NCI-H774 (cell line): ENCODE measurements around the gene CHRM4.

Source experiments
- DNase-seq: peaks from one replicate; lab custom pipeline; 2025; lab: John Stamatoyannopoulos, UW

CHRM4 gene

DNA sequence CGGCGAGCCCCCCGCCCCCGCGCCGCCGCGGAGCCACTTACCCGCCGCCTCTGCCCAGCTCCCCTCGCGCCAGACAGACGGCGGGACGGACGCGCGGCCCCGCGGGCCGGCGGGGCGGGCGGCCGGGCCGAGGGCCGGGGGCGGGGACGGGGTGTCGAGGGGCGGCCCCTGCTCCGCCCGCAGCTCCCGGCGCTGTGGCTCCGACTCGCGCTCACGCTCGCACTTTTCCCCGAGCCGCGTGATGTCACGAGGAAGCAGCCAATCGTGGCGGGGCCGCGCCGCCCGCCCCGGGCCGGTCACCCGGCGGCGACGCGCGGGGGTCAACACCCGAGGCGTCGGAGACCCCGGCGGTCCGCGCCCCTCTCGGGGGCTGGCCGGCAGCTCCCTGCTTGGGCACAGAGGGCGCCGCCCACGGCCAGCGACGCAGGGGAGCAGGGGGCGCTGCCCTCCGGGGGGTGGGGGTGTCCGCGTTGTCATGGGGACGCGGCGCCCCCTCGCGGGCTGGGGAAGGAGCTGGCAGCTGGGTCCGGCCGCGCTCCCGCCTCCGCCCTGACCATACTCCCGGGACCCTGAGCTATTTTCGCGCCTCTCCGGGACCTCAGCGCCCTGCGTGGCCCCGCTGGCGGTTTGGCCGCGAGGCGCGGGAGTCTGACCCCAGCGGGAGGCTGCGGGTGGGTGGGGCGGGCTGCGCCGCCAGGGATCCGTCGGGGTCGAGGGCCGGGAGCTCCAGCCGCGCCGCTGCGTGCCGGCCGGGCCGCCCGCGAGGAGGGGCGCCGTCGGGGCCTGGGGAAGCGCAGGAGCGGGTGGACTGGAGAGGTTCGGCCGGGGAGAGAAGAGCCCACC, at the start of gene CHRM4:
Gene CHRM4, minus strand, starts transcription at position 199 of the 843 bp plus-strand sequence. CDS start 5,219 bp downstream, outside the sequence.
- peak; percentile 86 for DNase-seq

DNA sequence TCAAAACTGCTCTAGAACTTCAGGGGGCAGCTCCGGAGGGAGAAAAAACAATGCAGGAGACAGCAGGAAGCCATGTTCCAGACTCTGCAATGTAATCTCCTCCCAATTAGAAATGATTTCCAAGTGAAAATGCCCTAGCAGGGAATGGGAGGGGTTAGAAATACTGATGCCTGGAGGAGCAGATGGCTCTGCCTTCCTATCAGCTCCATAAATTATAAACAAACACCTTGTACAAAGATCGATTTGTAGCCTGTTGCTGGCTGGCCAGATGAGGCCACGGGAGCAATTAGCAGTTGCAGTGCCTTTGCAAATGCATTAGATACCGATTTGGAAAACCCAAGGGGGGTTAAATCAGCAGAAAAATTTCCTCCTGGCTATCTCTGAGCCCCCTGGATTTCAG, 46.6 kb upstream of the CHRM4 start:
- no peak for DNase-seq

DNA sequence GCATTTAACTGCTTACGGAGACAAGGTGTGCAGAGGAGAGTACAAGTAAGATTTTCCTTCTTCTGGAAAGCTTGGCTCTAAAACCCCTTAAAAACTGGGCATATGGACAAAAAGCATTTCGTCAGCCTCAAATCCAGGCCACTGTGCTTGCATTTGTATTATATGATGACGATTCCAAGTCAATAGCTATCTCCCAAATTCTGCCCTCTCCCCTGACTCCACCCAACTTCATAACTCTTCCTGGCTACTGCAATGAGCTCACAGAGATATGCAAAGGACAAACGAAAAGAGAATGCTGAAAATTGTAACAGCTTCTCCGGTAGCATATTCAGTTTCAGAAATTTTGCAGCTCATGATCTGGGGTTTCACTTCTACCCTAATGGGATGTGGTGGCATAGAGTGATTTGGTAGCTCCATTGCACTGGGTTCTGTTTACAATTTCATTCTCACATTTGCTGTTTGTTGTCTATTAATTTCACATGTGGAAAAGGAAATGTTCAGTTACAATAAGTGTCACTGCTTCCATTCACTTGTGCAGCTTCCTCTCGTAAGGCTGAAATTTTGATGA, 45.6 kb upstream of the CHRM4 start:
- no peak for DNase-seq

DNA sequence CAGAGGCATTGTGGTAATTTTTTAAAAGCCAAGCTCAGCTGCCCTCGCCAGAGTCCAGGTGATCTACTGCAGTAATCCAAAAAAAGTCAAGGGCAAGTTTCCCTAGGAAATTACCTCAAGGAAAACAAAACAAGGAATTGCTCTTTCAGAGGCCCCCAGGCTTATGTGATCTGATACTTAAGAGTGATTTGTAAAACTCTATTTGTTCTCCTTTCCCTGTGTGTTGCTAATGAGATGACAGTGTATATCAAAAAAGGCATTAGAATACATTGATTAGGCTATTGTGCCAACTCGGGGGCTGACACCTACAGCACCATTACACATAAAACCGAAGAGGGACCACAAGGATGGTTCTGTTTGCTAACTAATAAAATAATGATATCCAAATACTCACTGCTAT, 44.5 kb upstream of the CHRM4 start:
- DNase-seq: no peak

DNA sequence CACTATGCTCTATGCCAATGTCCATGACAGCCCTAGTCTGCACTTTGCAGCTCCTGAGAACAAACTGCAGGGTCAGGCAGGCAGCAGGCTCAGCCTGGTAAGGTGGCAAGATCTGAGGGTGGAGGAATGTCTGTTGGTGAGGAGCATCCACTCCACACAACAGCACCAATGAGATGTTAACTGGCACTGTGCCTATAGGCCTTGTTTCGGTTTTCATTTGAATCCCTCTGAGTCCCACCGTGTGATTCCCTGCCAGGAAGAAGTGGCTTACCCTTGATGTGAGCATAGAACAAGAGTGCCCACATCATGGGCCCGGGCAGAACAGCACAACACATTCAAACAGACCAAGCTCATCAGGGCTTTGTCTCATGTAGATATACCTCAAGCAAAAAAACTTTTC, 44.1 kb upstream of the CHRM4 start:
- no peak for DNase-seq

DNA sequence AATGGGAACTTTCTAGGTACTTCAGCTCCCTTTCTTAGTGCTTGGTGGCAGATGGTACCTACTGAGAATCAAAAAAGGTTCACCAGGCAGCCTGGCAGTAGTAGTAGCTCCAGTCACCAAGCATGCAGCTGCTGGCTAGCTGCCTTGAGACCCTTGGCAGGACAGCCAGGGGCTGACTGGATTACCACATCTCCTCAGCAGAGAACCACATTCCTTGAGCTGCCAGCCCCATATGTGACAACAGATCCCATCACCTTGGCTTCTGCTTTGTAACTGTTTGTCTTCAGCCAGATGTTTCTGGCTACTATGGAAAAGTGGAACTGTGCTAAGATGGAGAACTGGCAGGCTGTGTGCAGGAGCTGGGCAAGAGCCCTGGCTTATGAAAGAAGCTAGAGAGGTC, 39.6 kb upstream of the CHRM4 start:
- no peak for DNase-seq

DNA sequence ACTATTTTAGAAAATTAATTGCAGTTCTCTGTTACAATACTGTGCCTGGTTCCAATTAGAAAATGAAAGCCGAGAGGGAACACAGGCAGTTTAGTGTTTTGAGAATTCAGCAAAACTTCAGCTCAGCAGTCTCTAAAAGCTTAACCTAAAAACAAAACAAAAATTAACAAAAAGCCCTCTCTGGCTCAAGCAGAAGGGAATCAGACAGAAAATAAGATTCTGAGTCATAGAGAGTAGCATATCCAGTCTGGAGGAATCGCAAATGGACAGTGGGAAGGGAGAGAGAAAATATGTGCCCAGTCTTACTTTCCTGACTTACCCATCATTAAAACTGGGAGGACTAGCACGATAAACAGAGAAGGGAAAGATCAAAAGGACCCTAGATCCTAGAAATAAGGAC, 38.1 kb upstream of the CHRM4 start:
- DNase-seq: no peak

DNA sequence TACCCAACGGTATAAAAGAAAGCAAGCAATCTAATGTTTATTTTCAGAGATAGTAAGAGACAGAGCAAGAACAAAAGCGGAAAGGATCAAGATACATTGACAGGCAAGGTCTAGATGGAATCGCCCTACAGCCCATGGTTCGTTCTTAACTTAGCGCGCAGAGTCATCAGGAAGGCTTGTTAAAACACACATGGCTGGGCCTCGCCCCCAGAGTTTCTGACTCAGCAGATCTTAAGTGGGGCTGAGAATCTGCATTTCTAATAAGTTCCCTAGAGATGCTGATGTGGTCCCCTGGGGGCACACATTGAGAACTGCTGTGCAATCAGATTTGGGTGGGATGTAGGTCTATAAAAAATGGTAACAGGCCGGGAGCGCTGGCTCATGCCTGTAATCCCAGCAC, 35.8 kb upstream of the CHRM4 start:
- DNase-seq: no peak

DNA sequence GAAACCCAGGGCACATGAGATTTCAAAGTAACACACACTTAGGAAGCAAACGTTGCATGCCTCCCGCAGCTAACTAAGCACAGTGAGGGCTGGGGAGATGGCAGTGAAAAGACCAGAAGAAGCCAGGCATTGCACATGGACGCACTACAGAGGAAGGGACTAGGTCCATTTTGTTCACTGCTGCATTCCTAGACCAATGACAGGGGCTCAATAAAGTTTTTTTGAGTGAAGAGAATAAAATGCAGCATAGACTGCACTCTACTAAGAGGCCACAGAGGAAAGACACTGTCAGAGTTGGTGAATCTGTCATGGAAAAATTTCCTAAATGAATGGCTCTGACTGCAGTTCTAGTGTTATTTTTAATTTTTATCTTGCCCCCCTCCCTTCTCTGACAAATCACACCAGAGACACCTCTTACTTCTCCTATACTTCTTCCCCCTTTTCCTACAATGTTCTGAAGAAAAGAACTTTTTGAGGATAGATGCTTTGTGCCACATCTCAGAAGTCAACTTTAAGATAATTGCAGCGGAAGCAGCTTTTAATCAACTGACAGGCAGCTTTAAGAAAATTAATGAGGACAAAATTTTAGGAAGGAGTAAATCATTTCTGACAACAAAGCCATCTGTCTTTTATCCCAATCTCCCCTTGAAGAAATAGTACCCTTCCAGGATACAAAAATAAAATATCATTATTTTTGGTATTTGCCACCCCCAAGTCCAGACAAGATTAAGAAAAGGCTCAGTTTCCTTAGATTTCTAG, 34.8 kb upstream of the CHRM4 start:
- DNase-seq: no peak

DNA sequence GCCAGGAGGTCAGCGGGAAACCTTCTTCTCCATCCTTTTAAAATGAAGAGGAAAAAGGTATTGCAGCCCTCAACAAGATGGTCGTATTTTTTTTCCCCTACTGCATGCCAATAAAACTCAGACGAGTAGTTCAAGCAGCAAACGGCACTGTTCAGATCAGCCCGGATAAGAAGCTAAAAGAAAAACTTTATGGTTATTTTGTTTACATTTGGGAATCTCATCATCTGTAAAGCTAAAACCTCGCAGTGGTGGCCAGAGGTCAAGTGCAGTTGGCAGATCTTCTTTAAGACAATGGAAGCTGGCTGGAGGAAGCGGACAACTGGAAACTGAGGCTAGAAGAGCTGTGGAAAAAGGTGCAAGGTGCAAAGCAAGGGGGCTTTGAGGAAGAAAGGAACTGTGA, 31.0 kb upstream of the CHRM4 start:
- no peak for DNase-seq

DNA sequence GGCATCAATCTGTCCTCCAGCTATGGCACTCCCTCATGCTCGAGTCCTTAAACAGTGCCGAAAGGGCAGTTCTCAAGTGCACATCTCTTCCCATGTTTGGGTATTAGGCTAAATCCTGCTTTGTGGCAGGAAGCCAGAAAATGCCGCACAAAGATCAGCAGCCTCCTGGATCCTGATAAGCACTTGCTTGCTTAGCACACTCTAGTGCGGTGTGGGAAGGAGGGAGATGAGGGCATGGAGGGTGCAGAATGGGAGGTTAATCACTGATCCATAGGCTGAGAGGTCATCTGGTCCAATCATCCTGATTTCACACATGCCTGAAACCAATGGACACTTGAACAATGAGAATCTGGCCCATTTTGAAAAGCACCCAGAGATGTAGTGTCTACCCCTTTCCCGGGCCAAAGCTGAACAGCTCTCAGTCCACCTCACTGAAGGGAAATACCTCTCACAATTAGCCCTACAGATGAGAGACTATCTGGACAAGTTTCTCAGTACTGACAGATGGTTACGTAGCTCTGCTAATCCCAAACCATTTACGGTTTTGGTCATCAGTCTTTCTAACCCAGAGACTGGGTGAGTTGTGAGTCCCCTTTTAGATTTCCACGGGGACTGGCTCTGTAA, 29.8 kb upstream of the CHRM4 start:
- no peak for DNase-seq

DNA sequence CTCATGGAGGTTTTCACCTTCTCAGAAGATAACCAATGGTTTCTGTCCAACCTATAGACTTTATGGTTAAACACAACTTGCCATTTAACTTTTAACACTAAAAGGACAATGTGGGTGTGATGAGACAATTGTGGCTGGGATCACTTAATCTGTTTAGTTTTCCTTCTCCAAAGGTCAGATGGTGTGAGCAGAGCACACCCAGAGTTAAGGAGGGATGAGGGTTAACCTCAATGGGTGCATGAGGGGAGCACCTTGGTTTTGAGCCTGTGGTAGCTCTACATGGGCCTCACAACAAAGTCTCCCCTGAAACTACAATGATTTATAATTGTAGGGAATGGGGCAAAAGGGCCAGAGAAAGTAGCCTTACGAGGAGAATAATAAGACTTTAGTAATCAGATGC, 28.9 kb upstream of the CHRM4 start:
- no peak for DNase-seq

DNA sequence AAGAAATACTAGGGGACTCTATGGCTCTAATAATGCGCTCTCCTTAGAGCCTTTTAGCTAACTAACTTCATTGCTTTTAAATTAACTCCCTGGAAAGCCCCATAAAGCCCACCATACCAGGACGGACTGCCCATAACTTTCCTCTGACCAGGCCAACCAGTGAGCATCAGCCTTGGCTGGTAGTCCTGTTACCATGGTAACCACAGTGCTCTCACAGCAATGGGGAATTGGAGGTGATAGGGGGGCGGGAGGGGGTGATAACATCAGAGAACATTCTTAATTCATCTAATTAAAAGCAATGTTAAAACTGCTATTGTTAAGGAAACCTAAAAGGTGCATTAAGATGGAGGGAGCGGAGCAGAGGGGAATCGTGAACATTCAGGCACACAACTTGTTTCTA, 27.2 kb upstream of the CHRM4 start:
- DNase-seq: no peak

DNA sequence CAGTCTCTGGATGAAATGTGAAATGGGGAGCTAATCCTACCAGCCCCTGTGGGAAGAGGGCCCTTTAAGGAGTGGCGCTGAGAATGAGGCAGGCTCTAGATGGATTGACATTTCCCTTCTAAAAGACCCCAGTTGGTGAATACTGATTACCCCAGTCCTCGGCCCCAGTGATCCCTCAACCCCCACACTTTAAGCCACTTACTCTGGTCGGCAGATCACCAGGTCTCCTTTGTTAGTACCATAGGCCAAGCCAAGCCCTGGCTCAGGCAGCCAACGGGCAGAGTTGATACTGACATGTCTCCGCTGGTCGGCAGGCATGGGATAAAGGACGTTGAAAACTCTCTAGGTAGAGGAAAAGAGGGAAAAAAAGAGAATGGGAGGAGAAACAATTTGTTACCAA, 26.1 kb upstream of the CHRM4 start:
- DNase-seq: no peak

DNA sequence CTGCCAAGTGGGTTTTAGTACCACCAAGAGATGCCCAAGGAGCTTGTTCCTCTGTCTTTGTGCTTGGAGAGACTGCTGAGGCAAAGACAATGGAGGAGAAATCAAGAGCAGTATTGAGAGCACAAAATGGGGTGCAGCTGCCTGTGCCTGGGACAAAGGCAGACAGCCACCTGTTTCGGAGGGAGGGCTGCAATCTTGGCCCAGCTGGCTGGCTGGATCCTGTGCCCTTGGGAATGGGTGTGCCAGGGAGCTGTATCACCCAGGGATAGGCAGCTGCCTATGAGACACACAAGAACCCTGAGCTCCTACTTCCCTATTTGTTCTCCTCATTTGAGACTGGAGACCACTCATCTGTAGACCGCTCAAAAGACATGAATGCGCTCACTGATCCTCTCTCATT, 23.3 kb upstream of the CHRM4 start:
- DNase-seq: no peak

DNA sequence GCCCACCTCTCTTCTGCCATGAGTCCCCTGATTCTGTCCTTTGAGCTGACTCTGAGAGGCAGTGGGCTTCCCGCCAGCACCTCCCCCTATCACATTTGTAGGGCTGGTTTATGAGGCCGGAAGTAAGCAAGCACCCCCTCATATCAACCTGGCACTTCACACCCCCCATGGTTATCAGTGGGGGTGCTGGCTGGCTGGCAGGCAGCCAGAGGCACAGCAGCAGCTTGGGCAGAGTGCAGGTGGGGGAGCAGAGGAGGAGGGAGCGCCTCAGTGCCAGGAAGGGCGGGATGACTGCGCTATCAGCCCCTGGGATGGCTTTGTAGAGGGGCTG, 22.9 kb upstream of the CHRM4 start:
- peak; percentile 43 for DNase-seq

DNA sequence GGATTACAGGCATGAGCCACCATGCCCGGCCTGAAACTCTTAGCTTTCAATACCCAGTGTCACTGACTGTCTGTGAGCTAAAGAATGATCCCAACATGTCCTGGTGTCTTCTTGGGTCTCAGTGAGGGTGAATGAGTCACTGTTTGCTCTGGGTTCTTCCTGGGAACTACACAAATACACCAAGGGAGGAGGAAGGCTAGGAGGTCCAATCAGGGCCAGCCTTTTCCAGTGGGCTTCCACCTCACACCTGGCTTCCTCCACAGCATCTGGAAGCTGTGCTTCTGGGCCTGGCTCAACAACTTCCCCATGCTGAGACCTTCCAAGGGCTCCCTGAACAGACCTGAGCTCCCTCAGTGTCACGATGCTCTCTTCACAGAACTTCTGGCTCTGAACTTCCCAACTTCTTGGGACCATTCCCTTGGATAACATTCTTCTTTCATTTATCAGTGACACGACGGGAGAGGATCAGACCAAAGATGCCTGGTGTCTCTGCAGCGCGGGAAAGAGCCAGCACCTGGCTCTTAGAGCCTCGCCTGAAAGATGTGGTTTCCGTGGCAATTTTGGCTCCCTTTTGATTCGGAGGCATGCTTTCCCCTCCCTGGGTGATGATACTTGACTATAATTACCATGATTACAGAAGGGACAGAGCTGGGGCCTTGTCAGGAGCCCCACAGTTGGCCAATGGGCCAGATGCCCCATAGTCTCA, 22.3 kb upstream of the CHRM4 start:
- DNase-seq: peak; percentile 43

DNA sequence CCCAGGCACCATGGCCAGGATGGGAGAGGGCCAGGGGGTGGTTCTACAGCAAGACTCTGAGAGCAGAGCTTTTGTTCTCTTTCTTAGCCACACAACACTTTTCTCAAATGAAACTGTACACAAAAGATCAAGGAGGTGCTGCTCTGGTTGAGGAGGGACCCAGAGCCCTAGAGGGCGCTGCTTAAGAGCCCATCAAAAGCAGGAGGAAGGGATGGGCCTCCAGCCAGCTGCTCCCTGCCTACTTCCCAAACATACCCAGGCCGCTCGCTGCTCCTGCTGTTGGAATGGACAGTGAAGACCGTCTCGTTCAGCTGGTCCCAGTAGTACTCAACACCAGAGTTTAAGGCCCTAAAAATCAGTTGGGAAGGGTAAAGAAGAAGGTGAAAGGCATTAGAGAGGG, 18.4 kb upstream of the CHRM4 start:
- DNase-seq: no peak

DNA sequence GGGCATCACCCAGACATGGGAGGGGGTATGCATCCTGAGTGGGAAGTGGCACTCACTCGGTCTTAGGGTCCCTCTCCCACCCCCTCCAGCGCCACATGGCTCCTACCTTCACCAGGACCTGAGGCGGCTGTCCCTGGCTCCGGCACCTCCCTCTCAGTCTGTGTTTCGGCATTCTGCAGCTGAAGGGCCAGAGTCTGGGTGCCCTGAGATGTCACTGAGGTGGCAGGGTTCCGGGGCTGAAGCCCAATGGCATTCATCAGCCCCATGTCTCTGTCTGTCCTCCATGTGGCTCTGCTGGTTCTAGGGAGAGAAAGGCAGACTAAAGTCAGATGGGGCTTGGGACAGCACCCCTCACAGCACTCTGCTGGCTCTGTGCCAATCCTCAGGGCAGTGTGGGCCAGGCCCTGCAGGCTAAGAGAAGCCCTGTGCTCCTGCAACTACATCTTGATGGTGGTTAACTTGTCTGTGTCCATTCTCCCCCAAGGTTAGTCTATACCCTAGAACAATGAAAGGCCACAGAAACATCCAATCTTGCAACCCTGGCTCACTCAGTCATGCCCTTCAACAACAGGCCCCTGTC, 16.9 kb upstream of the CHRM4 start:
- DNase-seq: no peak

DNA sequence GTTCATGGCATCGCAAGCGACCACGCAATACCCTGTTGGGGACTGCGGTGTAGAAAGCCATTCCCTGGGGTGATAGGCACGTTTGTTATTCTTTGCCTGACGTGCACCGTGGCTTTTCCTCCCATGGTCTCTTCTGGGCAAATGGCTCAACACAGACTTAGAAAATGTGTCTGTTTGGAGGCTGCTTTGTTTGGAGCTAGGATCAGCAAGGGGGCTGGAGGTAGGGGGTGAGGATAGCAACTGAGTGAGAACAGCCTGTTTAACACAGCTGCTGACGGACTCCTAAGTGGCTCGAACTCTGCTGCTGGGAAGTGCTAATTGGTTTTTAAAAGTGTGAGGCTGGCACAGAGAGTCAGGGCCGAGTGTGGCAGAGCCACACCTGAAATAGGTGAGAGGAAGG, 16.1 kb upstream of the CHRM4 start:
- DNase-seq: no peak

DNA sequence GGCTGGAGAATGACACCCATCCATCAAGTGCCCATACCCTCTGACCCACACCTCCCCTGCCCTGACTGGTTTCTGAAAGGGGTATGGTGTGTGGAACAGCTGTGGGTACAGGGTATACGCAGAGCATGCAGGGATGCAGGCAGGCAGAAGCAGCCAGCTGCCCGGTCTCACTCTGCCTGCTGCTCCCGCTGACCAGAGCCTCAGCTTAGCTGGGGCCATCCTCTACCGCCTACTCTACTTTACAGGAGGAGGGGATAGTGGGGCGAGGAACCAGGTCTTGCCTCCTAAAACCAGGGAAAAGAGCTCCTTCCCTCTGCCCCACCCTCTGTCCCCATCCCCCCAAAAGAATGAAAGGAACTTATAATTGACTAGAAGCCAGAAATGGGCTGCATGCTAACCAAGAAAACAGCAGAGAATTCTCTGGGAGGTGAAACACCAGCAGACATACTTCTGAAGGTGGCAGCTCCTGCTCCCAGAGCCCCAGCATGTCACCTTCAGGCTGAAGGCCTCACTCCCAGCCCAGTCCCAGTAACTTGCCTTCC, 13.0 kb upstream of the CHRM4 start:
- DNase-seq: no peak
